Brain microvascular endothelial cell (primary cell): ENCODE results near the gene ARHGEF17.

ENCODE experiments used
- DNase-seq: peaks from one replicate; pipeline ENCODE4 v3.0.0-alpha.2; 2020
- H3K27ac ChIP-seq: fragments of 250-450 bp; sonication (Bioruptor Pico); 2 replicates; pipeline ENCODE4 v1.5.1; 2020; ENCODE audit warnings: mild to moderate bottlenecking, moderate library complexity
- H3K27me3 ChIP-seq: fragments of 250-450 bp; sonication (Bioruptor Pico); replicated peaks from 2 replicates; pipeline ENCODE4 v1.5.1; 2020; ENCODE audit warnings: mild to moderate bottlenecking
- H3K36me3 ChIP-seq: fragments of 250-450 bp; sonication (Bioruptor Pico); replicated peaks from 2 replicates; pipeline ENCODE4 v1.5.1; 2020; ENCODE audit warnings: mild to moderate bottlenecking
- H3K4me3 ChIP-seq: 2 replicates; pipeline ENCODE4 v1.5.1; 2011; ENCODE audit warnings: low read depth, mild to moderate bottlenecking, control low read depth, low read length, moderate library complexity
- in situ Hi-C: cut with HindIII; loops from 2 replicates; pipeline ENCODE4 v1.10.0; 2017; ENCODE audit warnings: low sequenced_read_pairs, low pct_ligation_motif_present
- TF ChIP-seq, protein P1 (sequence below): IDR thresholded peaks from 2 replicates; pipeline ENCODE4 v1.5.1; 2011; ENCODE audit warnings: low read depth, mild to moderate bottlenecking, moderate library complexity, low read length, control low read depth, inconsistent platforms; ENCODE audit errors: missing control alignments

ARHGEF17 gene

DNA sequence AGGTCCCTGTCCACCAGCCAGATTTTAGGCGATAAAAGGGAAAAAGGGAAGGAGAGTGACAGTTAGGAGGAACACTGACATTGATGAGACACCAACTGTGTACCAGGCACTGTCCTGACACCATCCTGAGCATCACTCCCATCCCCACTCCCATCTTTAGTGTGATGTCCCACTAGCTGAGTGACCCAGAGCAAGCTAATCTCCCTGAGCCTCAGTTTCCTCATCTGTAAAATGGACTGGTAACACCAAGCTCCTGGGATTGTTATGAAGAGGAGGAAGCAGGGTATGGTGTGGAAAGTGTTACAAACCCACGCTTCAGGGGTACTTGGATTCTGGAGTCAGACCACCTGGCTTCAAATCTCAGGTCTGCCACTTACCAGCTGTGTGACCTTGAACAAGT lies 44.4 kb upstream of the ARHGEF17 start:
- no peak overlapping the region for H3K27ac ChIP-seq
- H3K36me3 ChIP-seq = no peaks in the 10 kb centered on the region
- H3K27me3 ChIP-seq = peaks cover 2% of the 10 kb centered on the region
- DNase-seq = no peak
- in situ Hi-C loops = no loop called here
- H3K4me3 ChIP-seq = no peak overlapping the region
- TF ChIP-seq, protein P1, sequence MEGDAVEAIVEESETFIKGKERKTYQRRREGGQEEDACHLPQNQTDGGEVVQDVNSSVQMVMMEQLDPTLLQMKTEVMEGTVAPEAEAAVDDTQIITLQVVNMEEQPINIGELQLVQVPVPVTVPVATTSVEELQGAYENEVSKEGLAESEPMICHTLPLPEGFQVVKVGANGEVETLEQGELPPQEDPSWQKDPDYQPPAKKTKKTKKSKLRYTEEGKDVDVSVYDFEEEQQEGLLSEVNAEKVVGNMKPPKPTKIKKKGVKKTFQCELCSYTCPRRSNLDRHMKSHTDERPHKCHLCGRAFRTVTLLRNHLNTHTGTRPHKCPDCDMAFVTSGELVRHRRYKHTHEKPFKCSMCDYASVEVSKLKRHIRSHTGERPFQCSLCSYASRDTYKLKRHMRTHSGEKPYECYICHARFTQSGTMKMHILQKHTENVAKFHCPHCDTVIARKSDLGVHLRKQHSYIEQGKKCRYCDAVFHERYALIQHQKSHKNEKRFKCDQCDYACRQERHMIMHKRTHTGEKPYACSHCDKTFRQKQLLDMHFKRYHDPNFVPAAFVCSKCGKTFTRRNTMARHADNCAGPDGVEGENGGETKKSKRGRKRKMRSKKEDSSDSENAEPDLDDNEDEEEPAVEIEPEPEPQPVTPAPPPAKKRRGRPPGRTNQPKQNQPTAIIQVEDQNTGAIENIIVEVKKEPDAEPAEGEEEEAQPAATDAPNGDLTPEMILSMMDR = no peak

DNA sequence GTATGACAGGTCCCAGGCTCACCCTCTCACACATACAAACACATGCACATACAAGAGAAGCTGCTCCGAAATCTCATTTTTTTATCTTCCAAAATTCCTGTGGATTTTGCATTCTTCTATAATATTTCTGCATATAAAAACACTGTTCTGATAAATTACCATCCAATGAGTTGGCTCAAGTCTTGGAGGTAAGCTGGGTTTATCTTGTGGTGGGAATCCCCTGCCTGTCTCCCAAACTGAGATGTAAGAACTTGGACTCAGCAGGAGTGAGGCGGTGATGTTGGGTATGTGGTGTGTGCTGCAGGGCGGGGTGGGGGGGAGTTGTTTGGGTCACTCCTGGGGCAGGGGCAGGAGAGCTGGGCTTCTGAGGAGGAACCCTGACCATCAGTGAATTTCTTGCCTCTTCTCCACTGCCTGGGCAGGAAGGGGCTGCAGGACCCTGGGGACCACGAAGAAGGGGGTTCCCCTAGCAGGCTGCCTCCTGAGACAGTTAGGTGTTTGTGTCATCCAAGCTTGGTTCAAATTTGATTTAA lies 42.7 kb upstream of the ARHGEF17 start:
- H3K27ac ChIP-seq = no peak overlapping the region
- no peaks in the 10 kb centered on the region for H3K36me3 ChIP-seq
- in situ Hi-C loops = no loop called here
- H3K27me3 ChIP-seq = peaks cover 2% of the 10 kb centered on the region
- no peak overlapping the region for H3K4me3 ChIP-seq
- DNase-seq = no peak
- TF ChIP-seq, protein P1 = no peak

DNA sequence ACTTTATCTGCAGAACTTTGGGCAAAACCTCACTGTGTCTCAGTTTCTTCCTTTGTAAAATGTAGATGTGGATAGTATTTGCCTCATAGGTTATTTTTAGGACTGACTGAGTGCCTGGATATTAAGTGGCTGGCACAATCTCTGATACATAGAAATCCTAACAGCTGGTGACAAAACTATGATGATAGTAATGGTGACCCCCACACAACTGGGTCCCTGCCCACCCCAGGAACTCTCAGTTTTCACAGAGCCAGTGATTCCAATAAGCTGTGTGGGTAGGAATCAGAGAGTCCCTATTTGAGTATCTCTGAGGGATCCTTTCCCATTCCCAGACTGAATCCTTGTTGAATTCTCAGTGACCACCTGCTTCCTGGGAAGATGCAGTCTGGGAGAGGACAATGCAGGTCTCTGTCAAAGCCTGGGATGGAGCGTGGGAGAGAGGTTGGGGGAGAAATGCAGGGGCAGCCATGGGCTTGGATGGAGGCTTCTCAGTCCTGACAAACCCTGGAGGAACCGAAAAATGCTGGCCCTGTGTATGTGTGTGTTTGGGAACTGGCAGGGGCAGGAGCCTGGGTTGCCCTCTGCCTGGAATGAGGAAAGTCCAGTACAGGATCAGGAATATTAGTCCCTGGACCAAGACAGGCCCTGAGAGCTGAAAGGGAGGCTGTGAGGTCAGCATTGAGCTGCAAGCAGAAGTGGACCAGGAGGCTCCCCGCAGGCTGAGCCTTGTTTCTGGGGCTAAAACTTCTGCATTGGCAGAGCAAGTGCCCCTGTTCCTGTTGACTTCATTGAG lies 42.0 kb upstream of the ARHGEF17 start:
- DNase-seq = no peak
- Histone ChIP-seq H3K27me3 (peaks cover 2% of the 10 kb centered on the region), H3K36me3 (no peaks in the 10 kb centered on the region), H3K27ac (no peak overlapping the region), H3K4me3 (no peak overlapping the region)
- in situ Hi-C loops = no loop called here
- TF ChIP-seq, protein P1 = no peak

DNA sequence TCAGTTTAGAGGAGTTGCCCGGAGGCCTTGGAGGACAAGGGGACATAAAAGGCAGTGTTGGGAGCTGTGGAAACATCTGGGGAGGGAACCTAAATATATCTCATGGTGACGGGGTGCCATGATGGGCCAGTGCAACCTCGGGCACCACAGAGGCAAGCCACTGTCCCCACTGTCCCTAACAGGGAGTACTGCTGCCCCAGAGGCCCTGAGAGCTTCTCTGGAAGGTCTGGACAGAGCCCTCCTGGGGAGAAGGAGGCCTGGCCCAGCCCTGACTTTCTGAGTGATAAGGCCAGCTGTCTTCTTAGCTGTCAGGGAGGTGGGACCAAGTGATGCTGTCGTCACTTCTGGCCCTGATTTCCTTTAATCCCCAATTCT lies 41.4 kb upstream of the ARHGEF17 start:
- peaks cover 2% of the 10 kb centered on the region for H3K27me3 ChIP-seq
- no peak for DNase-seq
- no peak overlapping the region for H3K27ac ChIP-seq
- no peaks in the 10 kb centered on the region for H3K36me3 ChIP-seq
- TF ChIP-seq, protein P1 = no peak
- no peak overlapping the region for H3K4me3 ChIP-seq
- in situ Hi-C loops = no loop called here

DNA sequence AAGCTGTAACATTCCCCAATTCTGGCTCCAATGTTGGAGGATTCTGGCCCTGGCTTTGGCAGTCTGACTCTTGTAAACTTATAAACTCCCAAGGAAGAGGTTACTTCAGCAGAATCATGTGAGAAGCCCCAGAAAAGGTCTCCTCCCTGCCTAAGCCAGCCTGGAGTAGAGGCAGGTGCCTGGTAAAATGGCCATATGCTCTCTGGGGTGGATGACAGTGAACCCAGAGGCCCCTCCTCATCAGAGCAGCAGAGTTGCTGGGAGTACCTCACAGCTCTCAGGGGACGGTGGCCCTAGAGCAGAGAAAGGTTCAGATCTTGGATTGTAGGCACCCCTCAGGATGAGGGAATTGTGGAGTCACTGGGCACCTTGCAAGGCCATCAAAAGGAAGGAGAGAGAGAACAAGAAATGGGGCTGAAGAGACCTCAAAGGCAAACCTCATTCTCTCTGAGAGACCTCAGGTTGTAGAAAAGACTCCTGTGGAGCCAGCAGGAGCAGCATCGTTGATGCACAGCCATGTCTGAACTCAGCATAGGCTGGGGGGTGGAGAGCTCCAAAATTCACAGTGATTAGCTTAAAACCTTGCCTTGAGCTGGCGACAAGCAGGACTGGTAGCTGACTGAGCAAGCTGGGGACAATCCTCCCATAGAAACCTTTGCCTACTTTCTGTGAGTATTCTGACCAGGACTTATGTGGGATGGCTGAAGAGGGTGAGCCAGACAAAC lies 40.8 kb upstream of the ARHGEF17 start:
- no peaks in the 10 kb centered on the region for H3K36me3 ChIP-seq
- no peak for DNase-seq
- TF ChIP-seq, protein P1 = no peak
- no peak overlapping the region for H3K27ac ChIP-seq
- H3K27me3 ChIP-seq = peaks cover 2% of the 10 kb centered on the region
- in situ Hi-C loops = no loop called here
- H3K4me3 ChIP-seq = no peak overlapping the region
